ENCODE data around the gene SSU72. TPM values are rescaled to one million over a fixed set of nuclear protein-coding genes. Genes with fewer than 3 reads are reported as not detected.
A peak's percentile ranks its signal among the peaks of the same experiment; 100 is the strongest.

SSU72 gene
- total RNA-seq, 2 experiments from 2014 or later: 95.4 to 101 TPM

- POLR2A ChIA-PET: interaction anchor here (1.9 kb wide), 1 partner anchor 11 kb away, joined by 5 read pairs; no protein-coding TSS in a partner anchor
- CTCF ChIA-PET: no interaction called here
- H3K27ac Mint-ChIP-seq: no peak overlapping the region
Observed at GRCh38 chr1:1617925-1618324, 43.3 kb upstream of the SSU72 start.

GRCh38 chr1:1617516-1617915 is 42.9 kb upstream of the SSU72 start:
- ATAC-seq (ENCODE audit: poor library complexity): no peak
- Histone ChIP-seq H3K4me3 (ENCODE audit: low read length) (no peak overlapping the region), H3K36me3 (ENCODE audit: insufficient read depth, low read length) (no peaks in the 10 kb centered on the region), H3K9me3 (ENCODE audit: control insufficient read depth in 1 of 2, insufficient read depth in 1 of 2, low read length in 2 of 2) (no peaks in the 10 kb centered on the region), H3K27ac (ENCODE audit: low read depth in 1 of 2, low read length in 2 of 2) (no peak overlapping the region), H3K27me3 (ENCODE audit: control insufficient read depth in 1 of 2, insufficient read depth in 2 of 2, low read length in 2 of 2) (no peaks in the 10 kb centered on the region), H3K4me1 (ENCODE audit: insufficient read depth, low read length) (peaks cover 32% of the 10 kb centered on the region)
- ChIA-PET CTCF (no interaction called here), POLR2A (interaction anchor here (0.7 kb wide), 1 partner anchor 12 kb away, joined by 3 read pairs; no protein-coding TSS in a partner anchor)
- intact Hi-C loops (cut with DNase I, micrococcal nuclease): loop anchor here in 1 of 2 experiments (5.0 kb wide), 2 partner anchors 105 to 290 kb away; partner anchors contain the start of gene ATAD3A
- H3K27ac Mint-ChIP-seq: peak overlapping the region; percentile 79
- H3K9me3 Mint-ChIP-seq: no peaks in the 10 kb centered on the region
- peak overlapping the region; percentile 92 for H3K4me3 Mint-ChIP-seq
- H3K4me1 Mint-ChIP-seq (ENCODE audit: low read depth): peaks cover 23% of the 10 kb centered on the region
- TF ChIP-seq CTCF (IDR thresholded peaks at IDR 0.05): no peak
- peaks cover 21% of the 10 kb centered on the region for H3K36me3 Mint-ChIP-seq (ENCODE audit: low read depth)
- peak in 1 of 14 experiments; percentile 30 for DNase-seq
- no peaks in the 10 kb centered on the region for H3K27me3 Mint-ChIP-seq

More at GRCh38 chr1:1617925-1618324, 43.3 kb upstream of the SSU72 start:
- H3K4me1 Mint-ChIP-seq (ENCODE audit: low read depth): peaks cover 23% of the 10 kb centered on the region
- Histone ChIP-seq H3K36me3 (ENCODE audit: insufficient read depth, low read length) (no peaks in the 10 kb centered on the region), H3K27me3 (ENCODE audit: control insufficient read depth in 1 of 2, insufficient read depth in 2 of 2, low read length in 2 of 2) (no peaks in the 10 kb centered on the region), H3K27ac (ENCODE audit: low read depth in 1 of 2, low read length in 2 of 2) (no peak overlapping the region), H3K9me3 (ENCODE audit: control insufficient read depth in 1 of 2, insufficient read depth in 1 of 2, low read length in 2 of 2) (no peaks in the 10 kb centered on the region), H3K4me1 (ENCODE audit: insufficient read depth, low read length) (peaks cover 32% of the 10 kb centered on the region), H3K4me3 (ENCODE audit: low read length) (no peak overlapping the region)
- ATAC-seq (ENCODE audit: poor library complexity) (no peak), DNase-seq (peak in 1 of 14 experiments; percentile 25)
- TF ChIP-seq CTCF (IDR thresholded peaks at IDR 0.05): no peak
- peaks cover 21% of the 10 kb centered on the region for H3K36me3 Mint-ChIP-seq (ENCODE audit: low read depth)
- H3K27me3 Mint-ChIP-seq: no peaks in the 10 kb centered on the region
- intact Hi-C loops (cut with DNase I, micrococcal nuclease): loop anchor here in 1 of 2 experiments (5.0 kb wide), 2 partner anchors 106 to 289 kb away; partner anchors contain the start of gene ATAD3A
- no peaks in the 10 kb centered on the region for H3K9me3 Mint-ChIP-seq
- H3K4me3 Mint-ChIP-seq: peak overlapping the region; percentile 92

- H3K4me3 Mint-ChIP-seq: peak overlapping the region; percentile 92
- Histone ChIP-seq H3K9me3 (ENCODE audit: control insufficient read depth in 1 of 2, insufficient read depth in 1 of 2, low read length in 2 of 2) (no peaks in the 10 kb centered on the region), H3K36me3 (ENCODE audit: insufficient read depth, low read length) (no peaks in the 10 kb centered on the region), H3K27me3 (ENCODE audit: control insufficient read depth in 1 of 2, insufficient read depth in 2 of 2, low read length in 2 of 2) (no peaks in the 10 kb centered on the region), H3K4me1 (ENCODE audit: insufficient read depth, low read length) (peaks cover 32% of the 10 kb centered on the region), H3K4me3 (ENCODE audit: low read length) (peak overlapping the region; percentile 45), H3K27ac (ENCODE audit: low read depth in 1 of 2, low read length in 2 of 2) (no peak overlapping the region)
- peak overlapping the region; percentile 79 for H3K27ac Mint-ChIP-seq
- ChIA-PET CTCF (no interaction called here), POLR2A (interaction anchor here (4.3 kb wide), 1 partner anchor 13 kb away, joined by 137 read pairs; the partner anchor contains the start of gene MMP23B)
- ATAC-seq (ENCODE audit: poor library complexity) (no peak), DNase-seq (peak in 1 of 14 experiments; percentile 44)
- intact Hi-C loops (cut with DNase I, micrococcal nuclease): loop anchor here in 1 of 2 experiments (5.0 kb wide), 2 partner anchors 105 to 290 kb away; partner anchors contain the start of gene ATAD3A
- H3K4me1 Mint-ChIP-seq (ENCODE audit: low read depth): peaks cover 28% of the 10 kb centered on the region
- no peaks in the 10 kb centered on the region for H3K9me3 Mint-ChIP-seq
- H3K27me3 Mint-ChIP-seq: no peaks in the 10 kb centered on the region
- no peak for TF ChIP-seq CTCF (IDR thresholded peaks at IDR 0.05)
- H3K36me3 Mint-ChIP-seq (ENCODE audit: low read depth): peaks cover 21% of the 10 kb centered on the region
Observed at GRCh38 chr1:1616838-1617237, 42.2 kb upstream of the SSU72 start.

Data from CD4-positive, alpha-beta T cell (primary cell).